ENCODE results near the gene FARS2. TPM values are rescaled to one million over a fixed set of nuclear protein-coding genes. Genes with fewer than 3 reads are reported as not detected.

FARS2 gene
- total RNA-seq, 1 donor from 2014 or later: 16.5 TPM

DNA sequence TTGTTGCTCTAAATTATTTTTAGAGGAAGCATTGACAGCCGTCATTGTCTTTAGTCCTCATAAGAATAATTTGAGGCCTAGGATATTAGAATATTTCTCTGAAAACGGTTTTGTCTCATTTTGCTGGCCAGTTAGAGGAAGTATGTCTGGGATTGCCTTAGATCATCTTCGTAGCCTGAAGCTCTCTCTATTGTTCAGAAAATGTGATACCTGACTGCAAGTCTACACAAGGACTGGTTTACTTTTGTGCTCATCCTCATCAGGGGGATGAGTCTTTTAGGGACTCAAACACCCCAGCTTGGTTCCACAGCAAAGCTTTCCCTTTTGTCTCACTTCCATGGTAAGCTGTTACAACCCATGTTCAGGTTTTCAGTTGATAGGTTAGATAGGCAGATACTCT is 141.8 kb downstream of the FARS2 start:
- no peak for DNase-seq (ENCODE audit: extremely low spot score in 2 of 2)
- Histone ChIP-seq H3K27ac (no peak overlapping the region), H3K36me3 (no peaks in the 10 kb centered on the region), H3K9me3 (no peaks in the 10 kb centered on the region), H3K4me3 (no peak overlapping the region), H3K4me1 (no peaks in the 10 kb centered on the region), H3K27me3 (no peaks in the 10 kb centered on the region)
- no peak for TF ChIP-seq CTCF (IDR thresholded peaks at IDR 0.05)
- TF ChIP-seq POLR2A (IDR thresholded peaks at IDR 0.05): no peak
- TF ChIP-seq POLR2AphosphoS5 (IDR thresholded peaks at IDR 0.05; ENCODE audit: insufficient read depth in 1 of 2, low read depth in 1 of 2): no peak
- intact Hi-C loops (cut with DNase I): no loop called here

DNA sequence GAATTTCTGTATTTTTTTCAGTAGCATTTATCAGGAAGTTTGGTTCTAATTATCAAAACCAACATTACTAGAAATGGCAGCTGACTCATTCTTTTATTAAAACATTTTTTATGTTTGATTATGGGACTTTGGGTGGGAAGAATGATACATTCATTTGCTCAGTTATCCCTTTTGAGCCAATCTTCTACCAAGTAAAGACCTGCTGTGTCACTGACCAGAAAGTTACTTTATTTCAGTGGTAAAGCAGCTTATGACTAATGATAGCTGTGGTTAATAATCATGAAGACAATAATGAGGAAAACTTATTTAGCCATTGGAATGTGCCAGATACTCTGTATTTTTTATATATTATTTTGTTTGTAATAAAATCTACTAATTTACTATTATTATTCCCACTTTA is 142.3 kb downstream of the FARS2 start:
- Histone ChIP-seq H3K36me3 (no peaks in the 10 kb centered on the region), H3K4me1 (no peaks in the 10 kb centered on the region), H3K4me3 (no peak overlapping the region), H3K27me3 (no peaks in the 10 kb centered on the region), H3K9me3 (no peaks in the 10 kb centered on the region), H3K27ac (no peak overlapping the region)
- TF ChIP-seq POLR2AphosphoS5 (IDR thresholded peaks at IDR 0.05; ENCODE audit: insufficient read depth in 1 of 2, low read depth in 1 of 2) (no peak), POLR2A (IDR thresholded peaks at IDR 0.05) (no peak)
- DNase-seq (ENCODE audit: extremely low spot score in 2 of 2): no peak
- intact Hi-C loops (cut with DNase I): no loop called here

GRCh38 chr6:5405976-5406375 is 144.7 kb downstream of the FARS2 start:
- H3K9me3 ChIP-seq: no peaks in the 10 kb centered on the region
- TF ChIP-seq CTCF (IDR thresholded peaks at IDR 0.05) (no peak), POLR2A (IDR thresholded peaks at IDR 0.05) (no peak), POLR2AphosphoS5 (IDR thresholded peaks at IDR 0.05; ENCODE audit: insufficient read depth in 1 of 2, low read depth in 1 of 2) (no peak)
- H3K4me3 ChIP-seq: no peak overlapping the region
- H3K27ac ChIP-seq: no peak overlapping the region
- H3K27me3 ChIP-seq: no peaks in the 10 kb centered on the region
- no peaks in the 10 kb centered on the region for H3K36me3 ChIP-seq
- intact Hi-C loops (cut with DNase I): no loop called here
- no peaks in the 10 kb centered on the region for H3K4me1 ChIP-seq
- DNase-seq (ENCODE audit: extremely low spot score in 2 of 2): no peak

- no peaks in the 10 kb centered on the region for H3K4me1 ChIP-seq
- no peak overlapping the region for H3K27ac ChIP-seq
- no peaks in the 10 kb centered on the region for H3K27me3 ChIP-seq
- TF ChIP-seq POLR2AphosphoS5 (IDR thresholded peaks at IDR 0.05; ENCODE audit: insufficient read depth in 1 of 2, low read depth in 1 of 2) (no peak), POLR2A (IDR thresholded peaks at IDR 0.05) (no peak), CTCF (IDR thresholded peaks at IDR 0.05) (no peak)
- H3K4me3 ChIP-seq: no peak overlapping the region
- DNase-seq (ENCODE audit: extremely low spot score in 2 of 2): no peak
- no peaks in the 10 kb centered on the region for H3K36me3 ChIP-seq
- no peaks in the 10 kb centered on the region for H3K9me3 ChIP-seq
- intact Hi-C loops (cut with DNase I): no loop called here
Observed at GRCh38 chr6:5411414-5411813, 150.1 kb downstream of the FARS2 start.

GRCh38 chr6:5412017-5412416 is 150.7 kb downstream of the FARS2 start:
- TF ChIP-seq POLR2AphosphoS5 (IDR thresholded peaks at IDR 0.05; ENCODE audit: insufficient read depth in 1 of 2, low read depth in 1 of 2): no peak
- no peak for TF ChIP-seq CTCF (IDR thresholded peaks at IDR 0.05)
- no peak for TF ChIP-seq POLR2A (IDR thresholded peaks at IDR 0.05)
- Histone ChIP-seq H3K4me3 (no peak overlapping the region), H3K27ac (no peak overlapping the region), H3K36me3 (no peaks in the 10 kb centered on the region), H3K4me1 (no peaks in the 10 kb centered on the region), H3K9me3 (no peaks in the 10 kb centered on the region), H3K27me3 (no peaks in the 10 kb centered on the region)
- intact Hi-C loops (cut with DNase I): no loop called here
- DNase-seq (ENCODE audit: extremely low spot score in 2 of 2): no peak

DNA sequence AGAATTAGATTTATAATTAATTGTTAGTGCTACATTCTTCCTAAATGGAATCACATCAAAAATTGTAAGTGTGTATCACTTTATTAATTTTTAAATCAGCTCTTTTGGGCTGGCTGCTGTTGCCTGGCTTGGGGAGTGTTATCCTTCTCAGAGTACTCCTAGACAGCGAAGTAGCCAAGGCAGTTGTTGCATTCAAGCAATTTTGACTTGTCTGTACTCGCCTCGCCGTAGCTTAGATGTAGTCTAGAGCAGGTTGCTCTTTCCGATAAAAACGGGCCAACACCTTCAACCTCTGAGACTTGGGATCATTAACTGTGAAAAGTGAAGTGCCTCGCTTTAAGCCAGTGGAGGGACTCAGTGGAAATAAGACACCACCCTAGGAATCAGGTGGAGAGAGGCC is 151.3 kb downstream of the FARS2 start:
- H3K36me3 ChIP-seq: no peaks in the 10 kb centered on the region
- H3K4me1 ChIP-seq: no peaks in the 10 kb centered on the region
- no peak overlapping the region for H3K27ac ChIP-seq
- H3K27me3 ChIP-seq: no peaks in the 10 kb centered on the region
- no peak for TF ChIP-seq CTCF (IDR thresholded peaks at IDR 0.05)
- no peak for TF ChIP-seq POLR2AphosphoS5 (IDR thresholded peaks at IDR 0.05; ENCODE audit: insufficient read depth in 1 of 2, low read depth in 1 of 2)
- intact Hi-C loops (cut with DNase I): no loop called here
- DNase-seq (ENCODE audit: extremely low spot score in 2 of 2): no peak
- H3K9me3 ChIP-seq: no peaks in the 10 kb centered on the region
- no peak overlapping the region for H3K4me3 ChIP-seq

Data from vagina (tissue), 2 donors.